ENCODE results near the gene FAM241A. TPM values are rescaled to one million over a fixed set of nuclear protein-coding genes. Genes with fewer than 3 reads are reported as not detected.
"Not testable (repeated sequence)": the region's sequence is repeated elsewhere in the genome, so short reads cannot be mapped to it uniquely, and the experiment has no call there.

FAM241A gene
- total RNA-seq, 2 experiments from 2014 or later: 4.1 to 4.5 TPM

DNA sequence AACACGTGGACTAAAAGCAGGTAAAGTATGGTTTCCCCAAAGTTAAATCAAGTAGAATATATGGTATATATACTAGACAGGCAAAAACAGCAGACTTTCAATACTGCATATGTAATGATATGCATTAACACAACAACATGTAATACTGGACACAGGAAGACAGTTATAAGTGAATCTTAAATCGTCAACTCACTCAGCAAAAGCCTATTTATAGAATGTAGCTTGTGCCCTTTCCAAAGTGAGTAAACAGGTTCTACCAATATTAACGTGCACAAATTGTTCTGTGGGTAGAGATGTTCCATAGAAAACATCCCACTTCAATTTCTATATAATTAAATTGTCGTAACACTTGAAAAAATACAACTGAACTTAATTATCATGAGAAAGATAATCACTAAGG, 30.6 kb downstream of the FAM241A start:
- Mint-ChIP-seq H3K27me3 (no peaks in the 10 kb centered on the region), H3K9me3 (no peaks in the 10 kb centered on the region), H3K4me1 (ENCODE audit: low read depth) (peaks cover 45% of the 10 kb centered on the region), H3K27ac (no peak overlapping the region), H3K4me3 (no peak overlapping the region), H3K36me3 (ENCODE audit: low read depth) (peaks cover 34% of the 10 kb centered on the region)
- intact Hi-C loops (cut with micrococcal nuclease): loop anchor here (10.0 kb wide), 1 partner anchor 61 kb away; no protein-coding TSS in a partner anchor
- no peak for TF ChIP-seq CTCF (IDR thresholded peaks at IDR 0.05)
- ChIA-PET CTCF (interaction anchor here (1.3 kb wide), 1 partner anchor 22 kb away, joined by 5 read pairs; no protein-coding TSS in a partner anchor), POLR2A (no interaction called here)
- ATAC-seq (no peak), DNase-seq (no peak)

DNA sequence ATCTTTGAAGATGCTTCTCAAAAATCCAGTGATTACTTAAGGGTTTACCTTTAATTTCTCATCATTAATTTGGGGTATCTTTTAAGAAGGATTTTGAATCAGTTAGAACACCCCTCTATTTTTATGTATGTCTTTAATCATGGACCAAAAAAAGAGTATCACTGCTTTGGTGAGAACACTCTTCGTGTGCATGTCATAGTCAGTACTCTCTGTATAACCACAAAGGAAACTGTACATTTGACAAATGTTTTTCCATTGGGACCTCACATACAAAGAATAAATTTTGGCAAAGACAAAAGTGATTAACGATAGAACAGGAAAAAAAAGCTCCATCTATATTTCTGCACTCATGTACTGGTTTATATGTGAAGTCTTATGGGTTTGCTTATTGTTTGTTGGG, 31.3 kb downstream of the FAM241A start:
- CTCF ChIA-PET: interaction anchor here (0.8 to 1.8 kb wide), 3 partner anchors 13 to 77 kb away, joined by 3 to 8 read pairs (median 5); no protein-coding TSS in a partner anchor
- Mint-ChIP-seq H3K27me3 (no peaks in the 10 kb centered on the region), H3K4me1 (ENCODE audit: low read depth) (peaks cover 45% of the 10 kb centered on the region), H3K9me3 (no peaks in the 10 kb centered on the region), H3K36me3 (ENCODE audit: low read depth) (peaks cover 37% of the 10 kb centered on the region), H3K4me3 (no peak overlapping the region), H3K27ac (no peak overlapping the region)
- POLR2A ChIA-PET: interaction anchor here (0.8 to 0.9 kb wide), 2 partner anchors 40 to 109 kb away, joined by 3 to 4 read pairs; partner anchors contain the start of gene TIFA
- intact Hi-C loops (cut with micrococcal nuclease): loop anchor here (10.0 kb wide), 1 partner anchor 62 kb away; no protein-coding TSS in a partner anchor
- ATAC-seq: peak; percentile 54
- DNase-seq: no peak
- no peak for TF ChIP-seq CTCF (IDR thresholded peaks at IDR 0.05)

GRCh38 chr4:112178741-112179140, 33.5 kb downstream of the FAM241A start:
- Mint-ChIP-seq H3K4me1 (ENCODE audit: low read depth) (peaks cover 57% of the 10 kb centered on the region), H3K36me3 (ENCODE audit: low read depth) (peaks cover 50% of the 10 kb centered on the region)
- ATAC-seq, POLR2A ChIA-PET, CTCF ChIA-PET, H3K9me3 Mint-ChIP-seq, H3K27me3 Mint-ChIP-seq, H3K4me3 Mint-ChIP-seq, H3K27ac Mint-ChIP-seq, DNase-seq: not testable (repeated sequence)
- intact Hi-C loops (cut with micrococcal nuclease): loop anchor here (10.0 kb wide), 1 partner anchor 64 kb away; no protein-coding TSS in a partner anchor

DNA sequence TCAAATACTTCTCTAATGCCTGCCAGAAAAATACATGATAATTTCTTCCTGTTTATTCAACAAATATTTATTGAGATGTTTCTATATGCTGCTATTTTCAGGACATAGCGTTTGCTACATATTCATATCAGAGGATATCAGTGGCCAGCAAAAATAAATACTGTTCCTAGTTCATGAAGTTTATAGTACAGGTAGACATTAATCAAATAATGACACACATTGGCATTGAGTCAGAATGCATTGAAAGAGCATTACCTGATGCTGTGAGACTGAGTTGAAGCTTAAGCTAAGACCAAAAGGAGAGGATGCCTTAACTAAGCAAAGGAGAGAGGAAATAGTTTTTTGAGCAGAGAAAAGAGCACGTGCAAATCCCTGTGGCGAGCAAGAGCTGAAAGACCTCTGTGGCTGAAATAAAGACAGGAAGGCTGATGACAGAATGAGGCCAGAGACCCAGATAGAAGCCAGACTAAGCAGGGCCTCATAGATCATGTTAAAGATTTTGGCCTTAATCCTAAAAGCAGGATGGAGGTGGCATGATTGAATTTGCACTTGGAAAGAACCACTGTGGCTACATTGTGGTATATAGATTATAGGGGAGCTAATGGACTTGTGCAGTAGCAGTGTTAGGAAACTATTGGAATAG, 36.2 kb downstream of the FAM241A start:
- ChIA-PET POLR2A (no interaction called here), CTCF (interaction anchor here (1.6 to 2.5 kb wide), 2 partner anchors 81 kb away, joined by 6 to 9 read pairs; no protein-coding TSS in a partner anchor)
- H3K27me3 Mint-ChIP-seq: no peaks in the 10 kb centered on the region
- TF ChIP-seq CTCF (IDR thresholded peaks at IDR 0.05): no peak
- H3K36me3 Mint-ChIP-seq (ENCODE audit: low read depth): peaks cover 43% of the 10 kb centered on the region
- no peak overlapping the region for H3K4me3 Mint-ChIP-seq
- peaks cover 53% of the 10 kb centered on the region for H3K4me1 Mint-ChIP-seq (ENCODE audit: low read depth)
- intact Hi-C loops (cut with micrococcal nuclease): no loop called here
- no peak overlapping the region for H3K27ac Mint-ChIP-seq
- H3K9me3 Mint-ChIP-seq: no peaks in the 10 kb centered on the region
- ATAC-seq (no peak), DNase-seq (no peak)

- Mint-ChIP-seq H3K27ac (no peak overlapping the region), H3K27me3 (no peaks in the 10 kb centered on the region), H3K9me3 (no peaks in the 10 kb centered on the region), H3K4me3 (no peak overlapping the region), H3K36me3 (ENCODE audit: low read depth) (peaks cover 46% of the 10 kb centered on the region), H3K4me1 (ENCODE audit: low read depth) (peaks cover 46% of the 10 kb centered on the region)
- POLR2A ChIA-PET: interaction anchor here (1.2 kb wide), 1 partner anchor 8 kb away, joined by 3 read pairs; no protein-coding TSS in a partner anchor
- CTCF ChIA-PET: interaction anchor here (1.0 to 2.5 kb wide), 3 partner anchors 52 to 83 kb away, joined by 3 to 9 read pairs (median 5); no protein-coding TSS in a partner anchor
- no peak for TF ChIP-seq CTCF (IDR thresholded peaks at IDR 0.05)
- DNase-seq (no peak), ATAC-seq (no peak)
- intact Hi-C loops (cut with micrococcal nuclease): no loop called here
These were observed 37.4 kb downstream of the FAM241A start for GRCh38 chr4:112182604-112183003.
